Esophagus muscularis mucosa (tissue), 4 donors: Measurements from ENCODE around the gene DEDD2. TPM values are rescaled to one million over a fixed set of nuclear protein-coding genes. Genes with fewer than 3 reads are reported as not detected.

ENCODE experiments used
- DNase-seq: peaks from one replicate; pipeline ENCODE4 v3.0.0-alpha.2; 2017; ENCODE audit errors: extremely low spot score
- H3K27ac ChIP-seq, 4 donors: fragments of 200-600 bp; sonication (generic); replicated peaks in 1 of 4; 1 replicate in 3 of 4; 2 replicates in 1 of 4; pipeline ENCODE4 v1.5.1; 2016 to 2019; ENCODE audit warnings: mild to moderate bottlenecking in 1 of 4
- H3K27me3 ChIP-seq, 4 donors: fragments of 200-600 bp; sonication (generic); one replicate each; pipeline versions ENCODE4 v1.5.1 to v1.6.0; 2016 to 2019
- H3K36me3 ChIP-seq, 4 donors: fragments of 200-600 bp; sonication (generic); one replicate each; pipeline ENCODE4 v1.5.1; 2016 to 2019
- H3K4me1 ChIP-seq, 4 donors: fragments of 200-600 bp; sonication (generic); one replicate each; pipeline ENCODE4 v1.5.1; 2016 to 2019
- H3K4me3 ChIP-seq, 4 donors: fragments of 200-600 bp; sonication (generic); 1 replicate in 2 of 4; 2 replicates in 2 of 4; pipeline ENCODE4 v1.5.1; 2016 to 2019; ENCODE audit warnings: mild to moderate bottlenecking in 4 of 4, moderate library complexity in 1 of 4
- H3K9me3 ChIP-seq, 4 donors: fragments of 200-600 bp; sonication (generic); 1 replicate in 3 of 4; 2 replicates in 1 of 4; pipeline ENCODE4 v1.5.1; 2016 to 2019
- CTCF ChIP-seq, 3 experiments: fragments of 200-600 bp in 2 of 3; fragments of 450-650 bp in 1 of 3; sonication (generic) in 2 of 3; IDR thresholded peaks; one replicate each; pipeline ENCODE4 v1.5.1; 2017 to 2019; ENCODE audit warnings: antibody characterized with exemption in 3 of 3, mild to moderate bottlenecking in 2 of 3, moderate library complexity in 1 of 3
- EP300 ChIP-seq: sonication (generic); formaldehyde crosslinking; IDR thresholded peaks from one replicate; pipeline ENCODE4 v1.6.1; 2017; ENCODE audit warnings: antibody characterized with exemption
- POLR2A ChIP-seq: fragments of 450-650 bp; IDR thresholded peaks from one replicate; pipeline ENCODE4 v1.6.1; 2017; ENCODE audit warnings: antibody characterized with exemption, moderate library complexity, mild to moderate bottlenecking, low read depth
- POLR2AphosphoS5 ChIP-seq, 2 donors: sonication (generic); formaldehyde crosslinking; IDR thresholded peaks; one replicate each; pipeline ENCODE4 v1.6.1; 2017; ENCODE audit warnings: antibody characterized with exemption in 2 of 2
- WGBS: methylation state at CpG from one replicate; pipeline ENCODE4 v1.1.5; 2018; 5-methylcytosine and 5-hydroxymethylcytosine counted together
- intact Hi-C: fragments of 100-400 bp; cut with DNase I; formaldehyde crosslinking; loops from one replicate; pipeline ENCODE4 v1.15.1; 2023
- total RNA-seq, 4 donors: library from RNA; depleted of rRNA; stranded (reverse); fragments of >200 nt; gene quantifications; one replicate each; pipeline versions ENCODE4 v1.1.0 to v1.2.1, GENCODE V29; 2016

The DEDD2 gene
- total RNA-seq, 4 donors from 2014 or later, result 22.0 to 42.1 (median 31.2) TPM

- peaks cover 0 to 34% (median 2%) of the 10 kb centered on the region in 4 donors for H3K27me3 ChIP-seq
- WGBS, result 81% methylated on average over 21 of the region's 21 CpGs
- TF ChIP-seq CTCF (IDR thresholded peaks at IDR 0.05) (no peak), POLR2A (no peak), POLR2AphosphoS5 (IDR thresholded peaks at IDR 0.05) (no peak), EP300 (no peak)
- H3K36me3 ChIP-seq, result no peaks in the 10 kb centered on the region
- intact Hi-C loops, result no loop called here
- DNase-seq, result no peak
- H3K4me3 ChIP-seq, result no peak overlapping the region
- no peak overlapping the region for H3K27ac ChIP-seq
- no peaks in the 10 kb centered on the region for H3K9me3 ChIP-seq
- H3K4me1 ChIP-seq, result no peaks in the 10 kb centered on the region
Observed at GRCh38 chr19:42161616-42162263, 55.7 kb downstream of the DEDD2 start.

- 77% methylated on average over 7 of the region's 7 CpGs for WGBS
- no peak for DNase-seq
- Histone ChIP-seq H3K27ac (no peak overlapping the region), H3K4me3 (no peak overlapping the region), H3K4me1 (no peaks in the 10 kb centered on the region), H3K9me3 (no peaks in the 10 kb centered on the region), H3K36me3 (no peaks in the 10 kb centered on the region), H3K27me3 (peaks cover 0 to 51% (median 2%) of the 10 kb centered on the region in 4 donors)
- TF ChIP-seq POLR2AphosphoS5 (IDR thresholded peaks at IDR 0.05), result no peak
- no peak for TF ChIP-seq POLR2A
- no peak for TF ChIP-seq EP300
- TF ChIP-seq CTCF (IDR thresholded peaks at IDR 0.05), result no peak
- intact Hi-C loops, result no loop called here
Observed at GRCh38 chr19:42159942-42160341, 57.5 kb downstream of the DEDD2 start.

GRCh38 chr19:42158926-42159325 lies 58.6 kb downstream of the DEDD2 start:
- intact Hi-C loops, result no loop called here
- H3K9me3 ChIP-seq, result no peaks in the 10 kb centered on the region
- no peak for TF ChIP-seq CTCF (IDR thresholded peaks at IDR 0.05)
- no peak for TF ChIP-seq POLR2A
- TF ChIP-seq EP300, result no peak
- no peak for TF ChIP-seq POLR2AphosphoS5 (IDR thresholded peaks at IDR 0.05)
- H3K27ac ChIP-seq, result no peak overlapping the region
- WGBS, result 37% methylated on average over 2 of the region's 2 CpGs
- H3K4me3 ChIP-seq, result no peak overlapping the region
- no peaks in the 10 kb centered on the region for H3K36me3 ChIP-seq
- no peaks in the 10 kb centered on the region for H3K4me1 ChIP-seq
- no peak for DNase-seq
- H3K27me3 ChIP-seq, result peaks cover 0 to 61% (median 4%) of the 10 kb centered on the region in 4 donors

GRCh38 chr19:42156571-42156970 lies 60.9 kb downstream of the DEDD2 start:
- H3K36me3 ChIP-seq, result no peaks in the 10 kb centered on the region
- intact Hi-C loops, result no loop called here
- no peak for TF ChIP-seq CTCF (IDR thresholded peaks at IDR 0.05)
- TF ChIP-seq POLR2A, result no peak
- no peak for TF ChIP-seq POLR2AphosphoS5 (IDR thresholded peaks at IDR 0.05)
- no peak for TF ChIP-seq EP300
- 77% methylated on average over 4 of the region's 8 CpGs for WGBS
- no peak overlapping the region for H3K27ac ChIP-seq
- H3K9me3 ChIP-seq, result no peaks in the 10 kb centered on the region
- H3K4me1 ChIP-seq, result no peaks in the 10 kb centered on the region
- no peak overlapping the region for H3K4me3 ChIP-seq
- peaks cover 0 to 67% (median 13%) of the 10 kb centered on the region in 4 donors for H3K27me3 ChIP-seq
- DNase-seq, result no peak

GRCh38 chr19:42155796-42156195 lies 61.7 kb downstream of the DEDD2 start:
- WGBS, result 35% methylated on average over 10 of the region's 10 CpGs
- Histone ChIP-seq H3K27me3 (peaks cover 0 to 68% (median 19%) of the 10 kb centered on the region in 4 donors), H3K4me1 (no peaks in the 10 kb centered on the region), H3K4me3 (no peak overlapping the region), H3K9me3 (no peaks in the 10 kb centered on the region), H3K36me3 (no peaks in the 10 kb centered on the region), H3K27ac (no peak overlapping the region)
- intact Hi-C loops, result no loop called here
- TF ChIP-seq CTCF (IDR thresholded peaks at IDR 0.05) (no peak), EP300 (no peak), POLR2A (no peak), POLR2AphosphoS5 (IDR thresholded peaks at IDR 0.05) (no peak)
- DNase-seq, result no peak
